CD14-positive monocyte (primary cell): ENCODE data around the gene CCDC167. TPM values are rescaled to one million over a fixed set of nuclear protein-coding genes. Genes with fewer than 3 reads are reported as not detected.
A peak's percentile ranks its signal among the peaks of the same experiment; 100 is the strongest.

Experiments
- DNase-seq, 3 donors: peaks; one replicate each; pipeline ENCODE4 v3.0.0-alpha.2; 2011 to 2022
- H2AFZ ChIP-seq: 2 replicates; pipeline ENCODE4 v1.6.0; 2012; ENCODE audit warnings: mild to moderate bottlenecking, low read depth, low read length, inconsistent platforms; ENCODE audit not compliant: insufficient read depth, poor library complexity, severe bottlenecking
- H3K27ac ChIP-seq, 2 donors: 1 replicate in 1 of 2; 2 replicates in 1 of 2; pipeline ENCODE4 v1.5.1; 2012 to 2013; ENCODE audit warnings: low read length in 2 of 2, control low read depth in 1 of 2, inconsistent platforms in 1 of 2, low read depth in 1 of 2, mild to moderate bottlenecking in 1 of 2
- H3K27me3 ChIP-seq, 2 donors: one replicate each; pipeline versions ENCODE4 v1.6.0 to v1.6.1; 2011 to 2013; ENCODE audit warnings: low read length in 2 of 2; ENCODE audit not compliant: control insufficient read depth in 2 of 2, insufficient read depth in 2 of 2
- H3K36me3 ChIP-seq, 2 donors: replicated peaks in 1 of 2; 1 replicate in 1 of 2; 2 replicates in 1 of 2; pipeline versions ENCODE4 v1.5.1 to v1.6.1; 2012 to 2013; ENCODE audit warnings: low read length in 2 of 2, control low read depth in 1 of 2, inconsistent platforms in 1 of 2, mild to moderate bottlenecking in 1 of 2; ENCODE audit not compliant: insufficient read depth in 2 of 2, control insufficient read depth in 1 of 2
- H3K4me1 ChIP-seq, 2 donors: 1 replicate in 1 of 2; 2 replicates in 1 of 2; pipeline versions ENCODE4 v1.5.1 to v1.6.1; 2012 to 2013; ENCODE audit warnings: low read length in 2 of 2, control low read depth in 1 of 2, inconsistent platforms in 1 of 2, mild to moderate bottlenecking in 1 of 2, moderate library complexity in 1 of 2; ENCODE audit not compliant: insufficient read depth in 2 of 2, control insufficient read depth in 1 of 2
- H3K4me2 ChIP-seq: replicated peaks from 2 replicates; pipeline ENCODE3; 2012; ENCODE audit warnings: low read length, moderate library complexity, mild to moderate bottlenecking; ENCODE audit not compliant: poor library complexity, severe bottlenecking; ENCODE audit errors: extremely low read depth
- H3K4me3 ChIP-seq, 3 experiments: fragments of 200-600 bp in 1 of 3; sonication (generic) in 1 of 3; replicated peaks in 1 of 3; 1 replicate in 2 of 3; 2 replicates in 1 of 3; pipeline ENCODE4 v1.5.1; 2011 to 2013; ENCODE audit warnings: low read length in 3 of 3, mild to moderate bottlenecking in 3 of 3, control low read depth in 2 of 3, low read depth in 2 of 3, inconsistent platforms in 1 of 3, moderate library complexity in 1 of 3
- H3K79me2 ChIP-seq: 2 replicates; pipeline ENCODE4 v1.6.0; 2012; ENCODE audit warnings: mild to moderate bottlenecking, control low read depth, inconsistent platforms, low read length, moderate library complexity; ENCODE audit not compliant: insufficient read depth
- H3K9ac ChIP-seq: 2 replicates; pipeline ENCODE4 v1.6.0; 2017; ENCODE audit warnings: low read length, mild to moderate bottlenecking; ENCODE audit not compliant: insufficient read depth, poor library complexity, severe bottlenecking
- H3K9me3 ChIP-seq, 2 donors: replicated peaks in 1 of 2; 1 replicate in 1 of 2; 2 replicates in 1 of 2; pipeline versions ENCODE4 v1.5.1 to v1.6.1; 2012 to 2013; ENCODE audit warnings: low read length in 2 of 2, control low read depth in 1 of 2; ENCODE audit not compliant: control insufficient read depth in 1 of 2, insufficient read depth in 1 of 2
- H4K20me1 ChIP-seq: 2 replicates; pipeline ENCODE4 v1.6.0; 2012; ENCODE audit warnings: mild to moderate bottlenecking, low read length, control low read depth, moderate library complexity; ENCODE audit not compliant: insufficient read depth
- H3K27ac Mint-ChIP-seq, 7 donors: one replicate each; pipeline ENCODE4 v1.8.0; 2020; ENCODE audit warnings: mild to moderate bottlenecking in 7 of 7, mixed read lengths in 7 of 7, moderate library complexity in 6 of 7, inconsistent platforms in 2 of 7
- H3K27me3 Mint-ChIP-seq, 3 donors: one replicate each; pipeline ENCODE4 v1.8.0; 2021 to 2022; ENCODE audit warnings: low read depth in 3 of 3, mild to moderate bottlenecking in 3 of 3, mixed read lengths in 3 of 3, moderate library complexity in 3 of 3, inconsistent platforms in 1 of 3
- H3K36me3 Mint-ChIP-seq, 2 donors: one replicate each; pipeline ENCODE4 v1.8.0; 2020; ENCODE audit warnings: mixed read lengths in 2 of 2, inconsistent platforms in 1 of 2, mild to moderate bottlenecking in 1 of 2
- H3K4me1 Mint-ChIP-seq: one replicate; pipeline ENCODE4 v1.8.0; 2020; ENCODE audit warnings: mild to moderate bottlenecking, mixed read lengths
- H3K4me3 Mint-ChIP-seq, 2 donors: one replicate each; pipeline ENCODE4 v1.8.0; 2020; ENCODE audit warnings: mild to moderate bottlenecking in 2 of 2, mixed read lengths in 2 of 2, moderate library complexity in 1 of 2
- H3K9me3 Mint-ChIP-seq, 7 donors: one replicate each; pipeline ENCODE4 v1.8.0; 2020 to 2022; ENCODE audit warnings: mixed read lengths in 7 of 7, mild to moderate bottlenecking in 6 of 7, moderate library complexity in 6 of 7, inconsistent platforms in 2 of 7
- WGBS: methylation state at CpG from one replicate; pipeline ENCODE4 v1.1.5; 2013; ENCODE audit warnings: missing lambda C conversion rate; ENCODE audit not compliant: insufficient coverage; 5-methylcytosine and 5-hydroxymethylcytosine counted together
- intact Hi-C, 2 donors: fragments of 100-400 bp; cut with micrococcal nuclease; formaldehyde crosslinking; loops; one replicate each; pipeline versions ENCODE4 v1.15.0 to v1.15.1; 2023
- polyA plus RNA-seq, 3 donors: library from polyadenylated mRNA; depleted of rRNA in 1 of 3; unstranded in 2 of 3; stranded (reverse) in 1 of 3; fragments of 300-500 nt in 2 of 3; fragments of >200 nt in 1 of 3; fragmentation: Illumina TruSeq in 2 of 3; gene quantifications; 1 replicate in 2 of 3; 2 replicates in 1 of 3; pipeline ENCODE4 v1.2.3, GENCODE V29; 2012 to 2021
- TF ChIP-seq, protein P1 (sequence below): fragments of 200-600 bp; IDR thresholded peaks from one replicate; pipeline ENCODE4 v1.8.0; 2022; ENCODE audit warnings: antibody characterized with exemption, mild to moderate bottlenecking

The CCDC167 gene
- polyA plus RNA-seq, 3 donors, result 12.5 to 22.9 (median 20.7) TPM

DNA sequence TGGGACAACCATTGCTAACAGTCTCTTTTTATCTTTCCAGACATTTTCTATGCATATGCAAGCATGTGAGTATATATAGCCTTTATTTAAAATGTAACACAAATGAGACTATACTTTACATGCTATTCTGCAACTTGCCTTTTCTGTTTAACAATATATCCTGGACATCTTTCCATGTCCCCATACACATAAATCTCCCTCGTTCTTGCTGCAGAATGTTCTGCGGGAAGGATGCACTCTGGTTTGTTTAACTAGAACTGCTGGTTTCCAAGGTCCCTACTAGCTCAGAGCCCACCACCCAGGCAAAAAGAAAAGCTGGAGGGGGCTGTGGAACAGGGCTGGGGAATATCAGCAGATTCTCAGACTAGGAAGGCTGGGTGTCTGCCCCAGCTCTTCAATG lies 35.2 kb upstream of the CCDC167 start:
- Mint-ChIP-seq H3K4me3 (peak overlapping the region in 1 of 2 donors; percentile 36), H3K4me1 (peaks cover 4% of the 10 kb centered on the region), H3K27ac (no peak overlapping the region), H3K36me3 (no peaks in the 10 kb centered on the region), H3K27me3 (peaks cover 68 to 85% (median 70%) of the 10 kb centered on the region in 3 donors), H3K9me3 (peaks cover 0 to 2% (median 0%) of the 10 kb centered on the region in 7 donors)
- Histone ChIP-seq H3K36me3 (no peaks in the 10 kb centered on the region), H3K27me3 (peaks cover 27 to 59% of the 10 kb centered on the region in 2 donors), H3K9me3 (peaks cover 0 to 12% of the 10 kb centered on the region in 2 donors), H2AFZ (no peak overlapping the region), H3K4me3 (no peak overlapping the region), H4K20me1 (no peaks in the 10 kb centered on the region), H3K27ac (no peak overlapping the region), H3K4me1 (peaks cover 0 to 7% of the 10 kb centered on the region in 2 donors), H3K9ac (no peak overlapping the region), H3K79me2 (no peaks in the 10 kb centered on the region), H3K4me2 (no peak overlapping the region)
- intact Hi-C loops, result loop anchor here in 1 of 2 donors (1.0 kb wide), 1 partner anchor 11 kb away; no protein-coding TSS in a partner anchor
- TF ChIP-seq, protein P1, sequence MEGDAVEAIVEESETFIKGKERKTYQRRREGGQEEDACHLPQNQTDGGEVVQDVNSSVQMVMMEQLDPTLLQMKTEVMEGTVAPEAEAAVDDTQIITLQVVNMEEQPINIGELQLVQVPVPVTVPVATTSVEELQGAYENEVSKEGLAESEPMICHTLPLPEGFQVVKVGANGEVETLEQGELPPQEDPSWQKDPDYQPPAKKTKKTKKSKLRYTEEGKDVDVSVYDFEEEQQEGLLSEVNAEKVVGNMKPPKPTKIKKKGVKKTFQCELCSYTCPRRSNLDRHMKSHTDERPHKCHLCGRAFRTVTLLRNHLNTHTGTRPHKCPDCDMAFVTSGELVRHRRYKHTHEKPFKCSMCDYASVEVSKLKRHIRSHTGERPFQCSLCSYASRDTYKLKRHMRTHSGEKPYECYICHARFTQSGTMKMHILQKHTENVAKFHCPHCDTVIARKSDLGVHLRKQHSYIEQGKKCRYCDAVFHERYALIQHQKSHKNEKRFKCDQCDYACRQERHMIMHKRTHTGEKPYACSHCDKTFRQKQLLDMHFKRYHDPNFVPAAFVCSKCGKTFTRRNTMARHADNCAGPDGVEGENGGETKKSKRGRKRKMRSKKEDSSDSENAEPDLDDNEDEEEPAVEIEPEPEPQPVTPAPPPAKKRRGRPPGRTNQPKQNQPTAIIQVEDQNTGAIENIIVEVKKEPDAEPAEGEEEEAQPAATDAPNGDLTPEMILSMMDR, result no peak
- WGBS, result no CpG with 5 or more reads among the region's 2 CpGs
- DNase-seq, result no peak

DNA sequence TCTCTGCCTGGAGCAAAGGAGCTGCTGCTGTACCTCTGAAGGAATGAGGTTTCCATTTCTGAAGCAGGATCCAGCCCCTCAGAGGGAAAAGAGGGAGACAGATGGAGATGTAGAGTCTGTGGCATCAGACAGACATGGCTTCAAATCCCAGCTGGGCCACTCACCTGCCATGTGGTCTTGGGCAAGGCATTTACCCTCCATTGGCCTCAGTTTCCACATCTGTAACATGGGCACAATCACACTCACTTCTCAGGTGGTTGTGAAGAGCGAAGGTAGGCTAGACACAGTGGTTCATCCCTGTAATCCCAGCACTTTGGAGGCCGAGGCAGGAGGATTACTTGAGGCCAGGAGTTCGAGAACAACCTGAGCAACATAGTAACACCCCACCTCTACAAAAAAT lies 32.4 kb upstream of the CCDC167 start:
- Histone ChIP-seq H3K4me3 (no peak overlapping the region), H3K27ac (no peak overlapping the region), H3K27me3 (peaks cover 19 to 43% of the 10 kb centered on the region in 2 donors), H3K4me2 (no peak overlapping the region), H3K4me1 (peaks cover 0 to 7% of the 10 kb centered on the region in 2 donors), H4K20me1 (no peaks in the 10 kb centered on the region), H3K9ac (no peak overlapping the region), H3K79me2 (no peaks in the 10 kb centered on the region), H3K9me3 (peaks cover 0 to 7% of the 10 kb centered on the region in 2 donors), H2AFZ (no peak overlapping the region), H3K36me3 (no peaks in the 10 kb centered on the region)
- Mint-ChIP-seq H3K4me3 (no peak overlapping the region), H3K27me3 (peaks cover 47 to 64% (median 51%) of the 10 kb centered on the region in 3 donors), H3K36me3 (no peaks in the 10 kb centered on the region), H3K4me1 (peaks cover 4% of the 10 kb centered on the region), H3K27ac (no peak overlapping the region), H3K9me3 (peaks cover 0 to 2% (median 0%) of the 10 kb centered on the region in 7 donors)
- no CpG with 5 or more reads among the region's 3 CpGs for WGBS
- TF ChIP-seq, protein P1, result no peak
- intact Hi-C loops, result no loop called here
- no peak for DNase-seq
